Left renal cortex interstitium (tissue), 4 donors: Measurements from ENCODE around the gene CST11. TPM values are rescaled to one million over a fixed set of nuclear protein-coding genes. Genes with fewer than 3 reads are reported as not detected.

ENCODE experiments used
- DNase-seq, 4 donors: peaks; one replicate each; pipeline ENCODE4 v3.0.0-alpha.2; 2013; ENCODE audit warnings: low read depth in 4 of 4, low spot score in 2 of 4, missing footprints in 1 of 4
- polyA plus RNA-seq, 4 donors: library from polyadenylated mRNA; unstranded; fragments of 120-200 nt; gene quantifications; one replicate each; pipeline ENCODE4 v1.2.1, GENCODE V29; 2013; ENCODE audit not compliant: insufficient read length in 4 of 4

Gene CST11
- polyA plus RNA-seq, 4 donors = not detected

DNA sequence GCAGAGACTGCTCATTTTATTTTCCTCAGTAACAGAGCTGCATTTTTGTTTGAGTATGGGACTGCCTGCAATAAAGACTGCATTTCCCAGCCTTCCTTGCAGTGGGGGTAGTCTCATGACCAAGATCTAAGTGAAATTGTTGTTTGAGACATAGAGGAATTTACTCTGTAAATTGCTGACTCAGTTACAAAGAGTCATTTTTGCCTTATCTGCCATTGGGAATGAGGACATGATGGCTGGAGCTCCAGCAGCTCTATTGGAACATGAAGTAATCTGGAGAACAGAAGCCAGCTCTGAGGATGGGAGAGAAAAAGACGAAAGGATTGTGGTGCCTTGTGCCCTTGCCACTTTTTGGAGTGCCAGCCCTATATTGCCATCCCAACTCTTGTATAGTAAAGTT lies 2.1 kb upstream of the CST11 start:
- no peak for DNase-seq

GRCh38 chr20:23453549-23454543 lies 1.2 kb upstream of the CST11 start:
- DNase-seq = no peak

DNA sequence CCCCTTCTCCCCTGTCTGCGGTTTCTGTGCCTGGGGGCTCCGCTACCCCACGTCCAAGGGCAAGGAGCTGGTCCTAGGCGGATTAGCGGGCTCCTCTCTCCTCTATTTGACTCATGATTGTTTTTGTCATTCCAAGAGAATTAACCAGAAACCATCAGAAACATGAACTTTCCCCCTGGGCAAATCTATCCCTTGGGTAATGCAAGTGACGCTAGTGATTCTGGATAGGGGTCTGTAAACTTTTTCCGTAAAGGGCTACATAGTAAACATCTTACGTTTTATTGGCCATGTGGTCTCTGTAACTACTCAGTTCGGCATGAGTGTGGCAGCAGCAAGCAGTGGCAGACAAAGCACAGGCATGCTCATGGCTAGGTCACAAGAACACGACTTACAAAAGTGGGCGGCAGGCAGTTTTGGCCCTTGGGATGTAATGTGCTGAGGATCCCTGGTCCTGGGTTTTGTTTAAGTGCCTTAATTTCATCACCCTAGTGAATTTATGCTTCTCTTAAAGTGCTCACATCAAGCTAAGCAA lies 654 bp downstream of the CST11 start:
- DNase-seq = no peak

DNA sequence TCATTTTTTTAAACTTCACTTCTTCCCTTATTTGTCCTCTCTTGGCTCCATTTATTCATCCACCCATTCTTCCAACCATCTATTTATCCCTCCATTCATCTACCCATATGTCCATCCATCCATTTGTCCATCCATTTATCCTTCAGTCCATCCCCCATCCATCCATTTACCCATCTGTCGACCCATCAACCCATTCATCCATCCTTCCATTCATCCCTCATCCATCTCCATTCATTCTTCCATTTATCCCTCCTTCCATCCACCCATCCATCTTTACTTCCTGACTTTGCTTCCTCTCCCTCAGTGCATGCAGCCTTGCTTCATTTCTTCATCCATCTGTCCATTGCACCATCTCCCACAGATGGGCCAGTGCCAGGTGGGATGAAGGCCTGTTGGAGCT lies 1.8 kb downstream of the CST11 start:
- DNase-seq = no peak

GRCh38 chr20:23449421-23449820 lies 3.3 kb downstream of the CST11 start:
- DNase-seq = no peak

DNA sequence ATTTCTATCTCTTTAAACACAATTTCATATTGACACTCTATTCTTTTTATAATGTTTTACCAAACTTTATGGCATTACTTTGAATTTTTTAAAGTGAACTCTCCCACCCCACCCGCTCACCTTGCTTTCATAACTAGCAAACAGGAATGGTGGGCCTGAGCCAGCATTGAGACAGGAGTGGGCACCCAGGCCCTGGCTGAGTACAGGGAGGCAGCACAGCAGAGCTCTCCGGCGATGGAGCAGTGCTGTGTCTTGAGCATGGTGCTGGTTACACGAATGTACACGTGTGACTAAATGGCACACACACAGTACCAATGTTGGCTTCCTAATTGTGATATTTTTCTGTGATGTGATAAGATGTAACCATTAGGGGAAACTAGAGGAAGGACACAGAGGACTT lies 4.5 kb downstream of the CST11 start:
- DNase-seq = no peak

DNA sequence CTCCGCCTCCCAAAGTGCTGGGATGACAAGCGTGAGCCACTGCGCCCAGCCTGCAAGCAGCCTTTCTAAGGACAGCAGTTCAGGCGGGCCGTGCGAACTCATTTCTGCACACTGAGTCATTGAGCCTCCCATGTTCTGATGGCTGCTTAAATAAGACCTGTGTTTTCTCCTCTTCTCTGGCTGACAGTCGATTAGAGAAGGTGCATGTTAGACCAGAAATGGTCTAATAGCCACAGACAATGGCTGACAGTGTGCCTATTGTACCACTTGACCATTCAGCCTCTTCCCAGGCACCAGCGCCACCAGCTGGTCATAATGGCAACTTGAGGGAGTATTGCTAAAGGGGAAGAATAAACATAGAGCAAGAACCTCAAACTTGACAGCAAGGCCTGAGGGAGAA lies 6.2 kb downstream of the CST11 start:
- DNase-seq = no peak

DNA sequence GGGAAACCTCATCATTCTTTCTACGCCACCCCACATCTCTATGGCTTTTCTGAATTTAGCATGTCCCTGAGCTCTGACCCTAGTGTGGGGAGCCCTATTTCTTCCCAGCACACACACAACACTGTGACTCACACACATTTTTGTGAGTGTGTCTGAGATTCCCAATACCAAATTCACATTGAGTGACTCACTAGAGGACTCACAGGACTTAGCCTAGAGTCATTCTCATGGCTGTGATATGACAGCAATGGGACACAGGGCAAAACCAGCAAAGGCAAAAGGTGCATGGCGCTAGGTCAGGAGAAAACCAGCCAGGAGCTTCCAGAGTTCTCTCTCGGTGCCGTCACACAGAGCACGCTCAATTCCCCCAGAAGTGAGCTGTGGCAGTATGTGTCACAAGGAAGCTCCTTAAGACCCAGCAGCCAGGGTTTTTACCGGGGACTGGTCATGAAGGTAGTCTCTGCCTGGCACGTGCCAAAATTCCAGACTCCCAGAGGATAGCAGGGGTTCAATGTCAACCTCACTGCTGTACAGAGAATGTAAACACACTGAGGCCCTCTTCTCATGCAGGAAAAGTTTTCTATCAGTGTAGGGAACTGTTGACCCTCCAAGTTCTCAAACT lies 7.0 kb downstream of the CST11 start:
- DNase-seq = no peak

- DNase-seq = no peak
Measured at GRCh38 chr20:23444859-23445258, 7.8 kb downstream of the CST11 start.

- no peak for DNase-seq
Measured at GRCh38 chr20:23442436-23442835, 10.2 kb downstream of the CST11 start.

GRCh38 chr20:23441850-23442313 lies 10.8 kb downstream of the CST11 start:
- DNase-seq = peak; percentile 45 to 75 (median 58)

DNA sequence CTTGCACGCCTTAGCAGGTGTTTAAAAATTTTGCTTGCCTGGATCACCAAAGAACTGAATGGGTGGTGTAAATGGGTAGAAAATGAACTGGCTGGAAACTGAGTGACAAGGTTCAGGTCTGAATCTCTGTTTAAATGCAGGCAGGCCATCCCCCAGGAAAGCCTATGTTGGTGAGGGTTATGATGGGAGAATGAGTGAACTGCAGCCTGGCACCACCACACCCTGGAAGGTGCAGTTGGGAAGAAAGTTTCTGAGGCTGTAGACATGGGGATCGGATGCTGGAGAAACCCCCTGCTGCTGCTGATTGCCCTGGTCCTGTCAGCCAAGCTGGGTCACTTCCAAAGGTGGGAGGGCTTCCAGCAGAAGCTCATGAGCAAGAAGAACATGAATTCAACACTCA lies 12.7 kb downstream of the CST11 start:
- no peak for DNase-seq

GRCh38 chr20:23438661-23439060 lies 14.0 kb downstream of the CST11 start:
- no peak for DNase-seq

- DNase-seq = no peak
Measured at GRCh38 chr20:23437126-23437899, 15.4 kb downstream of the CST11 start.

GRCh38 chr20:23436681-23437080 lies 16.0 kb downstream of the CST11 start:
- DNase-seq = no peak

- no peak for DNase-seq
Measured at GRCh38 chr20:23435626-23436539, 16.8 kb downstream of the CST11 start.

DNA sequence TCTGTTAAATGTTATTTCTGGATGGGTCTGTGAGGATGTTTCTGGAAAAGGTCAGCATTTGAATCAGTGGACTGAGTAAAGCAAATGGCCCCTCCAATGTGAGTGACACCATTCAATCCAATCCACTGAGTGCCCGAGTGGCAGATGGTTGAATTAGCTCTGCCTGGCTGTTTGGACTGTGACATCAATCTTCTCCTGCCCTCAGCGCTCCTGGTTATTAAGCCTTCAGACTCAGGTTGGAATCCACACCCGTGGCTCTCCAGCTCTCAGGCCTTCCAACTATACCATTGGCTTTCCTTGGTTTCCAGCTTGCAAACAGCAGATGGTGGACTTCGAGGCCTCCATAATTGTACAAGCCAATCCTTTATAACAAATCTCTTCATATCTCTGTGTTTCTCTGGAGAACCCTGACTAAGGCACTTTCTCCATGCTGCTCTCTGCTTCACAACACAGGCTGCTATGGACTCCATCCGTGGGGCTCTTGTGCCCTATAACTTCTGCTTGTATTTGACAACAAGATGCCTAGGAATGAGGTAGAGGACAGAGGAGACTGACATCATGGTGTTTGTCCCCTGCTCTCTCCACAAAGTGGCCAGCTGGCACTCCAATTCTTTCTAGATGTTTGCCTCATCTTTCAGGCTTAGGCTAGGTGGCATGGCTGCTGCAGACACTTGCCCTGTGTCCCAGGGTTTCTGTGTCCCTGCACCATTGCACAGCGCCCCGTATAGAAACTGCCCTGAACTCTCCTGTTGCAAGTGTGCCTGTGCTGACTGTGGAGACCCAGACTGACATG lies 18.0 kb downstream of the CST11 start:
- no peak for DNase-seq

GRCh38 chr20:23433628-23434027 lies 19.0 kb downstream of the CST11 start:
- no peak for DNase-seq

GRCh38 chr20:23425129-23425528 lies 27.5 kb downstream of the CST11 start:
- DNase-seq = no peak
